Measurements from ENCODE around the gene LENG8.

Gene LENG8

GRCh38 chr19:54473071-54473891 lies 24.3 kb downstream of the LENG8 start, which contains the start of gene CDC42EP5:
Gene CDC42EP5 (minus strand): TSS chr19:54473296. CDS start chr19:54465547, 7,749 bp downstream.
- TF ChIP-seq OSR1 (CRISPR knock-in tag; IDR thresholded peaks at IDR 0.05) (no peak), RARB (CRISPR knock-in tag; IDR thresholded peaks at IDR 0.05) (no peak), TOX (CRISPR knock-in tag; IDR thresholded peaks at IDR 0.05; ENCODE audit: borderline replicate concordance) (no peak)
- TF ChIP-seq, protein P1, sequence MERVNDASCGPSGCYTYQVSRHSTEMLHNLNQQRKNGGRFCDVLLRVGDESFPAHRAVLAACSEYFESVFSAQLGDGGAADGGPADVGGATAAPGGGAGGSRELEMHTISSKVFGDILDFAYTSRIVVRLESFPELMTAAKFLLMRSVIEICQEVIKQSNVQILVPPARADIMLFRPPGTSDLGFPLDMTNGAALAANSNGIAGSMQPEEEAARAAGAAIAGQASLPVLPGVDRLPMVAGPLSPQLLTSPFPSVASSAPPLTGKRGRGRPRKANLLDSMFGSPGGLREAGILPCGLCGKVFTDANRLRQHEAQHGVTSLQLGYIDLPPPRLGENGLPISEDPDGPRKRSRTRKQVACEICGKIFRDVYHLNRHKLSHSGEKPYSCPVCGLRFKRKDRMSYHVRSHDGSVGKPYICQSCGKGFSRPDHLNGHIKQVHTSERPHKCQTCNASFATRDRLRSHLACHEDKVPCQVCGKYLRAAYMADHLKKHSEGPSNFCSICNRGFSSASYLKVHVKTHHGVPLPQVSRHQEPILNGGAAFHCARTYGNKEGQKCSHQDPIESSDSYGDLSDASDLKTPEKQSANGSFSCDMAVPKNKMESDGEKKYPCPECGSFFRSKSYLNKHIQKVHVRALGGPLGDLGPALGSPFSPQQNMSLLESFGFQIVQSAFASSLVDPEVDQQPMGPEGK (CRISPR knock-in tag; IDR thresholded peaks at IDR 0.05; ENCODE audit: borderline replicate concordance): peak; percentile 40; the same call in 1 of the 2 replicates
- ATAC-seq: peak; percentile 91

- ATAC-seq: peak; percentile 2; the same call in 1 of the 3 replicates
Observed at GRCh38 chr19:54473892-54474372, 24.9 kb downstream of the LENG8 start.

DNA sequence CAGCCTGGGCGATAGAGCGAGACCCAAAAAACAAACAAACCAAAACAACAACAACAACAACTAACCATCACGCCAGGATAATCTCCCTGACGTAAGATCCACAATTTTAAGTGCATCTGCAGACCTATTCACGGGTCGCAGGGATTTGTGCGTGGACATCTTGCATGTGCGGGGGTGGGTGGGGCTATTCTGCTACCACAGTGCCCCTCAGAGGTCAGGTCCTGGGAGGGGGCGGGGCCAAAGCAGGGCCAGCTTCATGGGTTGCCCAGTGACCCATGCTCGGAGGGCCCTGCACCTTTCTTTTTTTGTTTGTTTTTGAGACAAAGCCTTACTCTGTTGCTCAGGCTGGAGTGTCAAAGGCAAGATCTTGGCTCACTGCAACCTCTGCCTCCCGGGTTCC lies 26.7 kb downstream of the LENG8 start:
- TF ChIP-seq GLIS3 (CRISPR knock-in tag; IDR thresholded peaks at IDR 0.05) (no peak), OSR1 (CRISPR knock-in tag; IDR thresholded peaks at IDR 0.05) (no peak), ZNF70 (CRISPR knock-in tag; IDR thresholded peaks at IDR 0.05) (no peak), ZC3H10 (CRISPR knock-in tag; IDR thresholded peaks at IDR 0.05) (no peak), CSDC2 (CRISPR knock-in tag; IDR thresholded peaks at IDR 0.05) (no peak), ISL1 (CRISPR knock-in tag; IDR thresholded peaks at IDR 0.05) (no peak), ZFP3 (CRISPR knock-in tag; IDR thresholded peaks at IDR 0.05) (no peak), ZFP30 (CRISPR knock-in tag; IDR thresholded peaks at IDR 0.05) (no peak)
- TF ChIP-seq, protein P2, sequence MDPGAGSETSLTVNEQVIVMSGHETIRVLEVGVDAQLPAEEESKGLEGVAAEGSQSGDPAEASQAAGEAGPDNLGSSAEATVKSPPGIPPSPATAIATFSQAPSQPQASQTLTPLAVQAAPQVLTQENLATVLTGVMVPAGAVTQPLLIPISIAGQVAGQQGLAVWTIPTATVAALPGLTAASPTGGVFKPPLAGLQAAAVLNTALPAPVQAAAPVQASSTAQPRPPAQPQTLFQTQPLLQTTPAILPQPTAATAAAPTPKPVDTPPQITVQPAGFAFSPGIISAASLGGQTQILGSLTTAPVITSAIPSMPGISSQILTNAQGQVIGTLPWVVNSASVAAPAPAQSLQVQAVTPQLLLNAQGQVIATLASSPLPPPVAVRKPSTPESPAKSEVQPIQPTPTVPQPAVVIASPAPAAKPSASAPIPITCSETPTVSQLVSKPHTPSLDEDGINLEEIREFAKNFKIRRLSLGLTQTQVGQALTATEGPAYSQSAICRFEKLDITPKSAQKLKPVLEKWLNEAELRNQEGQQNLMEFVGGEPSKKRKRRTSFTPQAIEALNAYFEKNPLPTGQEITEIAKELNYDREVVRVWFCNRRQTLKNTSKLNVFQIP (CRISPR knock-in tag; IDR thresholded peaks at IDR 0.05; ENCODE audit: borderline replicate concordance, low read depth): no peak
- no peak for ATAC-seq

More at GRCh38 chr19:54473892-54474372, 24.9 kb downstream of the LENG8 start:
- no peak for TF ChIP-seq ZFP3 (CRISPR knock-in tag; IDR thresholded peaks at IDR 0.05)
- TF ChIP-seq ZNF8 (CRISPR knock-in tag; IDR thresholded peaks at IDR 0.05): no peak
- no peak for TF ChIP-seq CSDC2 (CRISPR knock-in tag; IDR thresholded peaks at IDR 0.05)
- TF ChIP-seq TOX (CRISPR knock-in tag; IDR thresholded peaks at IDR 0.05; ENCODE audit: borderline replicate concordance): no peak
- no peak for TF ChIP-seq ARNTL (CRISPR knock-in tag; IDR thresholded peaks at IDR 0.05; ENCODE audit: borderline replicate concordance, low read depth)

DNA sequence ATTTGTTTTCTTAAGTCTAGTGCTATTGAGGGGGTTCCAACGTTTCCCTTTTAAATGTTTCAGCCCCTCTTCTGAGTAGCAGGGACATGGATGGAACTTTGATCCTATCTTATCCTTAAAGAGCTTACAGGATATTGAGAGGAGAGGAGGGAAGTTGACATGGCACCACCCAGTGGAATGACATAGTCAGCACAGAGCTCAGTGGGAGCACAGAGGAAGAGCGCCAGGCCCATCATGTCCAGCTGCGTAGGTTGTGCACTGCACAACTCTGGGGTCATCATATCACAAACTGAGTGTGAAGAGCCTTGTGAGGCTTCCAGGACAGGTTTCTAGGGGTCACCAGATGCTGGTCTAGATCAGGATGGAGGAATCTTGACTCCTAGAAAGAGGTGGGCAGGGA lies 28.7 kb downstream of the LENG8 start:
- ATAC-seq: peak; percentile 24; the same call in 2 of the 3 replicates
- TF ChIP-seq ZNF70 (CRISPR knock-in tag; IDR thresholded peaks at IDR 0.05) (no peak), RARB (CRISPR knock-in tag; IDR thresholded peaks at IDR 0.05) (no peak), ZFP30 (CRISPR knock-in tag; IDR thresholded peaks at IDR 0.05) (no peak), ESRRG (CRISPR knock-in tag; IDR thresholded peaks at IDR 0.05) (no peak), TCF4 (CRISPR knock-in tag; IDR thresholded peaks at IDR 0.05; ENCODE audit: borderline replicate concordance) (no peak), SNAI2 (CRISPR knock-in tag; IDR thresholded peaks at IDR 0.05) (no peak), BACH2 (CRISPR knock-in tag; IDR thresholded peaks at IDR 0.05; ENCODE audit: borderline replicate concordance) (no peak), GLIS3 (CRISPR knock-in tag; IDR thresholded peaks at IDR 0.05) (no peak), TSHZ2 (CRISPR knock-in tag; IDR thresholded peaks at IDR 0.05) (no peak), ZC3H10 (CRISPR knock-in tag; IDR thresholded peaks at IDR 0.05) (no peak), PPARA (CRISPR knock-in tag; IDR thresholded peaks at IDR 0.05; ENCODE audit: borderline replicate concordance) (no peak), TOX (CRISPR knock-in tag; IDR thresholded peaks at IDR 0.05; ENCODE audit: borderline replicate concordance) (no peak), CREB5 (CRISPR knock-in tag; IDR thresholded peaks at IDR 0.05; ENCODE audit: low read depth) (no peak), ZFP3 (CRISPR knock-in tag; IDR thresholded peaks at IDR 0.05) (no peak), ZNF8 (CRISPR knock-in tag; IDR thresholded peaks at IDR 0.05) (no peak), CSDC2 (CRISPR knock-in tag; IDR thresholded peaks at IDR 0.05) (no peak)
- TF ChIP-seq, protein P3, sequence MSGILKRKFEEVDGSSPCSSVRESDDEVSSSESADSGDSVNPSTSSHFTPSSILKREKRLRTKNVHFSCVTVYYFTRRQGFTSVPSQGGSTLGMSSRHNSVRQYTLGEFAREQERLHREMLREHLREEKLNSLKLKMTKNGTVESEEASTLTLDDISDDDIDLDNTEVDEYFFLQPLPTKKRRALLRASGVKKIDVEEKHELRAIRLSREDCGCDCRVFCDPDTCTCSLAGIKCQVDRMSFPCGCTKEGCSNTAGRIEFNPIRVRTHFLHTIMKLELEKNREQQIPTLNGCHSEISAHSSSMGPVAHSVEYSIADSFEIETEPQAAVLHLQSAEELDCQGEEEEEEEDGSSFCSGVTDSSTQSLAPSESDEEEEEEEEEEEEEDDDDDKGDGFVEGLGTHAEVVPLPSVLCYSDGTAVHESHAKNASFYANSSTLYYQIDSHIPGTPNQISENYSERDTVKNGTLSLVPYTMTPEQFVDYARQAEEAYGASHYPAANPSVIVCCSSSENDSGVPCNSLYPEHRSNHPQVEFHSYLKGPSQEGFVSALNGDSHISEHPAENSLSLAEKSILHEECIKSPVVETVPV (CRISPR knock-in tag; IDR thresholded peaks at IDR 0.05): no peak
- TF ChIP-seq, protein P1 (CRISPR knock-in tag; IDR thresholded peaks at IDR 0.05; ENCODE audit: borderline replicate concordance): no peak
